KMS-11 (cell line): ENCODE results near the gene VPS33A.

Source experiments
- H2AFZ ChIP-seq: fragments of 200-600 bp; sonication (generic); 2 replicates; pipeline ENCODE4 v1.6.1; 2016; ENCODE audit warnings: antibody characterized with exemption, mixed run types, low read depth
- H3K27ac ChIP-seq: fragments of 200-600 bp; sonication (generic); 2 replicates; pipeline ENCODE4 v1.6.1; 2016; ENCODE audit warnings: mild to moderate bottlenecking, mixed run types
- H3K27me3 ChIP-seq: fragments of 200-600 bp; sonication (generic); 2 replicates; pipeline ENCODE4 v1.6.1; 2017; ENCODE audit warnings: mild to moderate bottlenecking, low read depth, mixed run types, moderate library complexity; ENCODE audit not compliant: insufficient read depth
- H3K36me3 ChIP-seq: fragments of 200-600 bp; sonication (generic); 2 replicates; pipeline ENCODE4 v1.6.1; 2017; ENCODE audit warnings: mild to moderate bottlenecking, mixed run types; ENCODE audit not compliant: insufficient read depth
- H3K4me1 ChIP-seq: fragments of 200-600 bp; sonication (generic); 2 replicates; pipeline ENCODE4 v1.6.1; 2016; ENCODE audit warnings: mild to moderate bottlenecking, low read depth, mixed run types; ENCODE audit not compliant: poor library complexity, severe bottlenecking
- H3K4me2 ChIP-seq: fragments of 200-600 bp; sonication (generic); 2 replicates; pipeline ENCODE4 v1.7.0; 2016; ENCODE audit warnings: mild to moderate bottlenecking, mixed run types
- H3K4me3 ChIP-seq: fragments of 200-600 bp; sonication (generic); IDR thresholded peaks from 2 replicates; pipeline ENCODE4 v1.6.1; 2017; ENCODE audit warnings: low read depth, low read length, mixed read lengths; ENCODE audit not compliant: insufficient read depth
- H3K79me2 ChIP-seq: fragments of 200-600 bp; sonication (generic); 2 replicates; pipeline ENCODE4 v1.6.1; 2016; ENCODE audit warnings: low read depth, mixed run types; ENCODE audit not compliant: insufficient read depth
- H3K9ac ChIP-seq: fragments of 200-600 bp; sonication (generic); 2 replicates; pipeline ENCODE4 v1.6.1; 2016; ENCODE audit warnings: mild to moderate bottlenecking, mixed run types
- H4K20me1 ChIP-seq: fragments of 200-600 bp; sonication (generic); 2 replicates; pipeline ENCODE4 v1.6.1; 2016; ENCODE audit warnings: mild to moderate bottlenecking, mixed run types; ENCODE audit not compliant: insufficient read depth
- TF ChIP-seq, protein P1 (sequence below): fragments of 200-600 bp; sonication (generic); conservative IDR thresholded peaks from 2 replicates; pipeline ENCODE4 v1.6.1; 2017; ENCODE audit warnings: low read depth, mild to moderate bottlenecking, antibody characterized with exemption, low read length, moderate library complexity, mixed read lengths

Gene VPS33A

DNA sequence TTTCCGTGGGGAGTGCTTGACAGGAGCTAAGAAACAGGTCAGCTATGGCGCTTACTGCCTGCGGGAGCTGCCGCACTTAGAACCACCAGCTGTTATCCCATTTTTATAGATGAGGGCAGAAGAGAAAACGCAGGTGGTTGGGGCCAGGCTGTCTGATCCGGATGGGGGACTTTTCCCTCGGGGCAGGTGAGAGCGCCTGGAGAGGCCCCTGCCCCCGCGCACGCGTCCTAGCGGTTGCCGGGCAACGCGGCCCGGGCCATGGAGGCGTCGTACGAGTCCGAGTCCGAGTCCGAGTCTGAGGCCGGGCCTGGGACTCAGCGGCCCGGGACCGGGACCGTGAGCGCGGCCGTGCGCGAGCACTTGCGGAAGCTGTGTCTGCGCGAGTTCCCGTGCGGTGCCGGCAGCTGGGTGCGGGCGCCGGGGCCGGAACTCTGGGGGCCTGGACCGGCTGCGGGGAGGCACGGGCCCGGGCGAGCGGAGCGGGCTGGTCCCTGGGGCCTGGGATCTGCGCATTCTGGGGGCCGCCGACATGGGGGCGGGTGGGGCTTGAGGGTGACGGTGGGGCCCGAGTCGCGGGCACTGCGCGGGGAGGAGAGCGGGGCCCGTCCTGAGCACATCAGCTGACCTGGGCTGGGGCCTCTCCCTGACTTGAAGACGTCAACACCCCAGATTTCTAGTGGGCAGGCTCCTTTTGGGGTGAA lies 83.3 kb downstream of the VPS33A start, which contains the start of gene LRRC43:
Gene LRRC43 (plus strand): TSS at position 237 of the 701 bp plus-strand sequence. CDS start 22 bp downstream, at position 259.
- Histone ChIP-seq H3K79me2 (no peaks in the 10 kb centered on the region), H3K36me3 (no peaks in the 10 kb centered on the region), H3K4me2 (no peak within 1 kb of the TSS), H3K9ac (no peak within 1 kb of the TSS), H3K27ac (no peak within 1 kb of the TSS), H3K4me1 (no peaks in the 10 kb centered on the region), H2AFZ (no peak within 1 kb of the TSS), H4K20me1 (no peaks in the 10 kb centered on the region), H3K27me3 (no peaks in the 10 kb centered on the region), H3K4me3 (no peak within 1 kb of the TSS)
- TF ChIP-seq, protein P1, sequence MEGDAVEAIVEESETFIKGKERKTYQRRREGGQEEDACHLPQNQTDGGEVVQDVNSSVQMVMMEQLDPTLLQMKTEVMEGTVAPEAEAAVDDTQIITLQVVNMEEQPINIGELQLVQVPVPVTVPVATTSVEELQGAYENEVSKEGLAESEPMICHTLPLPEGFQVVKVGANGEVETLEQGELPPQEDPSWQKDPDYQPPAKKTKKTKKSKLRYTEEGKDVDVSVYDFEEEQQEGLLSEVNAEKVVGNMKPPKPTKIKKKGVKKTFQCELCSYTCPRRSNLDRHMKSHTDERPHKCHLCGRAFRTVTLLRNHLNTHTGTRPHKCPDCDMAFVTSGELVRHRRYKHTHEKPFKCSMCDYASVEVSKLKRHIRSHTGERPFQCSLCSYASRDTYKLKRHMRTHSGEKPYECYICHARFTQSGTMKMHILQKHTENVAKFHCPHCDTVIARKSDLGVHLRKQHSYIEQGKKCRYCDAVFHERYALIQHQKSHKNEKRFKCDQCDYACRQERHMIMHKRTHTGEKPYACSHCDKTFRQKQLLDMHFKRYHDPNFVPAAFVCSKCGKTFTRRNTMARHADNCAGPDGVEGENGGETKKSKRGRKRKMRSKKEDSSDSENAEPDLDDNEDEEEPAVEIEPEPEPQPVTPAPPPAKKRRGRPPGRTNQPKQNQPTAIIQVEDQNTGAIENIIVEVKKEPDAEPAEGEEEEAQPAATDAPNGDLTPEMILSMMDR: no peak
